GM18870 (cell line): ENCODE measurements around the gene PI4KA.

Experiments
- ATAC-seq: cut with Tn5 transposase; IDR thresholded peaks from one replicate; pipeline ENCODE4 v1.9.1; 2021; ENCODE audit warnings: moderate library complexity; ENCODE audit not compliant: unreplicated experiment

Gene PI4KA

DNA sequence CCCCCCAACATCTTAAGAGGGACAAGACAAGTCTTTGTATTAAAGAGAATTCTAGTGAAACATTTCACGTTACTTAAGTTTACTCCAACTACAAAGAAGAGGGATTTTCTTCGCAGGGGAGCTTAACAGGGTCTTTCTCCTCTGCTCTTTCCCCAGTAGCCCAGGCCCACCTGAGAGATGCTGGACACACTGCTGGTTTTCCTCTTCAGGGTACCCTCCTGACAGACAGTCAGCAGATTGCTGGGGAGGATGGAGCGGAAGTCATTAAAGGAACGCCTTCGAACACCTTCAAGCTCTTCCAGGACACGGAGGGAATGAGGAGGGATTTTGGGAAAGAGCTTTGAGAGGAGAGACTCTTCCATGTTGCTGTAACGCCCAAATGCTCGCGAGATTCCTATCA is 39.1 kb downstream of the PI4KA start:
- no peak for ATAC-seq

DNA sequence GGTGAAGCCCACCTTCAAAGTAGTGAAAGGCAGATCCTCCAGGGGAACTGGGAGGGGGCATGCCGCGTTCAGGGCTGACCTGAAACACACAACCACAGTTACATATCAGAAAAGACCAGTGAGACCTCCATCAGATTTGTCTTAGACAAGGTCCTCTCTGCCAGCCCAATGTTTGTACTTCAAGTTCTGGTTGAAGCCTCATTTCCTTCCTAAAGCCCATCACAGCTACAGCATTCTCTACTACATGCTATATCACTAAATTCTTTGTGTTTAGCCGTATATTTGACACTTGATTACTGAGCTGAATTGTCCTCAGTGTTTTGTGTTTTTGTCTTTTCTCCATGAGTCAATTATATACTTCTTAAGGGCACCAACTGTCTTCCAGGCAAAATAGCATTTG is 40.1 kb downstream of the PI4KA start:
- ATAC-seq = no peak

DNA sequence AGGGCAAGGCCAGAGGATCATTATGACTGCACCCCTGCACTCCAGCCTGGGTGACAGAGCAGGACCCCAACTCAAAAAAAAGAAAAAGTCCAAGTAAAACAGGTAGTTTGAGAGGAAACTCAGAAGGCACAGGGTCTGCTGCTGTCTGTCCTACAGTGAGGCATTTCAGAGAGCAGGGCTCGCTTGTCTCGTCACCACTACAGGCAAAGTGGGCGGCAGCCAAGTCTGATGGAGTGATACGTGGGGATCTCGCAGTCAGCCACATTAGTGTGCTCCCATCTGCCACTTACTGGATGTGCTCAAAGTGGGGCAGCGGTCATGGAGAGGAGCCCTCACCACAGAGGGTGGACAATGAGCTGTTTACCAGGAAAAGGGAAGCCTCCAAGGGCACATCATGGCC is 42.1 kb downstream of the PI4KA start:
- no peak for ATAC-seq

DNA sequence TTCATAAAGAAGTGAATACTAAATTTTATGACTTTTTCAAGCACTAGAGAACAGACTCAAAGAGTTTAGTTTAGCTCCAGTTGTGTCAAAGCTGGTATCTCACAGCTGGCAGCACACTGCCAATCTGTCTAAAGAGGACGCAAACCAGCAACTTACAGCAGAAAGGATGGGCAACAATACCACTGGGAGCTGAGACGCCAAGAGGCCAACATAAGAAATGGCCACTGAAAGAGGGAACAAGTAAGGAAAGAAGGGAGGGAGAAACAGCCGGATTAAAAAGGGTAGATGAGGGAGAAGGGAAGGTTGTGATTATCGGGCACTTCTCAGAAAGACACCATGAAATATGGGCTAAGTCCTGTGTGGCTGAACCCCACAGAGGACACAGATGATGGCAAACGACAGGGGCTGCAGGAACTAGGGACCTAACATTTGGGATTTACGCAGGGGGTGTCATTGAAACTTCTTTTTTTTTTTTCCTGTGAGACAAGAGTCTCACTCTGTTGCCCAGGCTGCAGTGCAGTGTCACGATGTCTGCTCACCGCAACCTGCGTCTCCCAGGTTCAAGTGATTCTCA is 43.0 kb downstream of the PI4KA start:
- ATAC-seq = no peak

DNA sequence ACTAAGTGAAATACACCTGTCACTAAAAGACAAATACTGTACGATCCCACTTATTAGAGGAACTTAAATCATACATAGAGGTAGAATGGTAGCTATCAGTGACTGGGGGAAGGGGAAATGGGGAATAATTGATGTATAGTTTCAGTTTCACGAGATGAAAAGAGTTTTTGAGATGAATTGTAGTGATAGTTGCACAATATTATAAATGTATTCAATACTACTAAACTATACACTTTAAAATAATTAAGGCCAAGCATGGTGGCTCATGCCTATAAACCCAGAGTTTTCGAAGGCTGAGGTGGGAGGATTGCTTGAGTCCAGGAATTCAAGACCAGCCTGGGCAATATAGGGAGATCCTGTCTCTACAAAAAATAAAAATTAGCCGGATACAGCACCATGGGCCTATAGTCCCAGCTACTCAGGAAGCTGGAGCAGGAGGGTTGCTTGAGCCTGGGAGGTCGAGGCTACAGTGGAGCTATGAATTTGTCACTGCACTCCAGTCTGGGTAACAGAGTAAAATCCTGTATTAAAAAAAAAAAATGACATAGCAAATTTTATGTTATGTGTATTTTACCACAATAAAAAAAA is 44.3 kb downstream of the PI4KA start:
- ATAC-seq = no peak

DNA sequence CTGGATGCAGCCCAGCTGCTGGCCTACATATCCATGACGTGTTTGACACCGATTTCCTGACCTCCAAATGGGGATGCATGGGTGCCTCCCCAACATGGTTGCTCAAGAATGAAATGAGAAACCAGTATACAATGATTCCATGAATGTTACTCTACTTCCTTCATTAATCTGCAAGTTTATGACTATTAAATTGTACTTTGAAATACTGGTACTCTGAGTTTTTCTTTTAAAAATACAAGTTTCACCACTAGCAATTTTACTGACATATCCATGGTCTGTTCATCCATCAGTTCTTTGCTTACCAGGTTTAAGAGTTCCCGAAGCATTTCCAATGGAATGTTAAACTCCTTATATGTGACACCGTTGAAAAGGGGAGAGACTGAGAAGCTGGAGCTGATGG is 45.6 kb downstream of the PI4KA start:
- ATAC-seq = no peak

DNA sequence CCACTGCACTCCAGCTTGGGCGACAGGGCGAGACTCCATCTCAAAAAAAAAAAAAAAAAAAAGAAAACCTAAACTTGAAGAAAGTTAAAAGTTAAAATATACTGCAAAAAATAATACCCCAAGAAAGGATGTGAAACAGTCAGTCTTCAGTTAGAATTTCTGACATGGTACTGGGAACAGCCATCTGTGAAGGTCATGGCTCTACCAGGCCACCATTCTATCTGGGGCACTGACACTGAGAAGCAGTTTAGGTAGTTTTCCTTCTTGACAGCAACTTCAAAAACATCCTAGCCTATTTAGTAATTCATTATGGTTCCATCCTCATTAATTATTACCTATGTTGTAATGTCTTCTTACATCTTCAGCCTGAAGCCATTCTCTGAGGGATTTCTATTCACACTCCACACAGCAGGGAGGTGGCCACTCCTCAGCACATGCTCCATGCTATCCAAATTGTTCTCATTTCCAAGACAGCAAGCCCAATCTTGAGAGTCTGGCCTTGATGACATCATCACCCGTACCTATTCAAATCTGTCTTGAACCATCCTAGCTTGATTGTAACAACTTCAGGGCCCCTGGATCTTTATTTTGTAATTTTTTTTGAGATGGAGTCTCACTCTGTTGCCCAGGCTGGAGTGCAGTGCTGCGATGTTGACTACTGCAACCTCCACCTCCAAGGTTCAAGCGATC is 46.5 kb downstream of the PI4KA start:
- no peak for ATAC-seq

DNA sequence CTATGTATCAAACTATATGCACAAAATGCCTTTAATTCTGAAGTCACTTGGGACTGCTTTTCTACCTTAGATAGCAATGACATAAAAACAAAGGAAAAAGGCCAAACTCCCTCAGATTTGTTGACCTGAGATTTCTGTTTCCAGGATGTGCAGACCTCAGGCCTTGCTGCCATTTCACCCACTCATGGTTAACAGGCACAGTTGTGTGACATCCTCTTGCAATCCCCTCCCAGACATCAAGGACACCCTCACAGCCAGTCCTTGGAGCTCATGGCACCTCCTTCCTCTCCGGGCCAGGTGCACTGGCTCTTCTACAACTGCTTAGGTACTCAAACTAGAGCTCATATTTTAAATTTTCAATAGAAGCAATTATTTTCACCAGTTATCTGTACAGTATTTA is 47.4 kb downstream of the PI4KA start:
- no peak for ATAC-seq

DNA sequence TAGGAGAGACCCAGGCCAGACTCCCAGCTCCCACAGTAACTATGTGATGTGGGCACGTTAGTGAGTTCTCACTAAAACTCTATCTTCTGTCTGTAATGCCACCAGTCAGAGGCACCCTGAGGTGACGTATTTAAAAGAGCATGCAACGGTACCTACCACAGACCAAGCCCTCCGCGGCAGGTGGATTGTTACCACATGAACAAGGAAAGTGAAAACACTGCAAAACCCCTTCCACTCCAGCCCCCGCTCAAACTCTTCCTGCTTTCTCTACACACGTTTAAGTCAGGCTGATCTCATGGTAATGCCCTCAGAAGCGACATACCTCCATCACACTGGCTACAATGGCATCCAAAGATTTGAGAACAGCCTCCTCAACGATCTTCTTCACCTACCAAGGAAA is 48.0 kb downstream of the PI4KA start:
- no peak for ATAC-seq

DNA sequence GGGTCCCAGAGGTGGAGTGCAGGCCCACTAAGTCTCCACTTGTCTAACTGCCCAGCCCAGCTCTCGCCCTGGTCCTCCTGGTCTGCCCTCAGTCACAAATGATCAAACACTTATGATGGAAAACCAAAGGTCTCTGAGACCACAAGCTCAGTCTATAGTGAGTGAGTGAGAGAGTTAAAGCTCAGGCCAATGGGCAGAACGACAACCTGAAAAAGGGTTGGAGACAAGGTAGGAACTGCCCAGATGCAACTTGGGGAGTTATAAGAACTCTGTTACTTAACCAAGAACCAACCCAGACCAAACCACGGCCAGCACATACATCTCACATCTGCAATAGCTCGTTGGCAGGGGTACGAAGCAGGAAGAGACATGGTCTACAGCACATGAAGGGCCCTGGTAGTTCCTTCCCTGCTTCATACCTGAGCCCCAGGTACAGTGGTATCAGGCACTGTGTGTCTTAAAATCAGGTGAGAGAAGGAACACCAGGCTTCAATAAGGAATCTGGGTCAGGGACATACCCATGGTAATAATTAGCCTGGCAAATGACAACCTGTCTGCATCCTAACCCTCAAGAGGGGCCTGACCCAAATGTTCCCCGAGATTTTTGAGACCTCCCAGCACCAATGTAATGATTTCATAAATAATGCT is 48.9 kb downstream of the PI4KA start:
- no peak for ATAC-seq

DNA sequence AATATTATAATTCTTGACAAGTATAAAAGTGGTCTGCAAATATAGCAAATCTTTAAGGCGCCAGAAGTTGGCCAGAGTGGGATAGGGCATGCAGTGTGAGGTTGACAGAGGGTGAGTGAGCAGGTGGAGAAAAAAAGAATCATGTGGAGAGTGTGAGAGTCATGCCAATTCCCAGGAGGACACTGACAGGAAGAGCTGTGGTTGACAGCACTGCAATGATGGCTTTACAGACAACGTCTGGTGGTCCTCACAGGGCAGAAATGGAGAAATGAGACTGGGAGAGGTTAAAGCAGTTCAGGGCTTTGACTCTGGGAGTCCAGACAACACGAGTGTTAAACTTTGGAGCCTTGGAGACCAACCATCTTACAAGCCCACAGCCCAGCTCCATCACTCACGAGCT is 49.8 kb downstream of the PI4KA start:
- no peak for ATAC-seq

DNA sequence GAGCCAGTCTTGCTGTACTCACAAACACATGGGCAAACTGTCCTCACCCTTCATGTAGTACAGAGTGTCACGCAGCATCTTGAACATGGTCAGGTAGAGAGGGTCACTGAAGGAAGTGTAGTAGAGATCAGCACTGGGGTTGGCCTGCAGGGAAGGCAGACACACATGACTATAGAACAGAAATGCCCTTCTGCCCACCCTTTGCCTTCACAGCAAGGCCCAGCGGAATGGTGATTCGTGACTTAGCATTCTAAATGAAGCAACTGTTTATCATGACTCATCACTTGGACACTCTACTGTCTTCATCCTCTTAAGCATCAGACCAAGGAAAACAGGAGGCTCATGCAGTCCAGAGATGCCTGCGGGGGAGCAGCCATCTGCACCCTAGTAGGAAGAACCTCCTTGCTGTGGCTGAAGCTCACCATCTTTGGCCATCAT is 51.3 kb downstream of the PI4KA start:
- ATAC-seq = no peak

DNA sequence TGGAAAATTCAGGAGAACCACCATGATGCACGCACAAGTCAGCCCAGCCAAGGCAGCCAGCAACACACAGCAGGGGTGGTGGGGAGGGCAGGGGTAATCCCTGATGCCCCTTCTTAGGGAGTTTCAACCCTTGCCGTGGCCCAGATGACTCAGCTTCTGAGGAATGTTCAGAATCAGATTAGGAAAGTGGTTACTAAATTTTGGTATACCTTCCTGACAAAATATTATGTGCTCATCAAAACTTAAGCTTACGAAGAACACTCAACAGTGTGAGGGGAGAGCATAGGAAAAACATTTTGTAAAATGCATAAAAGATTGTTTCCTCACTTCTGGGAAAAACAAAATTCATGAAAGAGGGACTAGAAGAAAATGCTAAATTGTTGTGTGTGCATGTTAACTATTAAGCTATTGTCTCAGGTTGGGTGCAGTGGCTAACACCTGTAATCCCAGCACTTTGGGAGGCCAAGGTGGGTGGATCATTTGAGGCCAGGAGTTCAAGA is 52.6 kb downstream of the PI4KA start:
- ATAC-seq = no peak

DNA sequence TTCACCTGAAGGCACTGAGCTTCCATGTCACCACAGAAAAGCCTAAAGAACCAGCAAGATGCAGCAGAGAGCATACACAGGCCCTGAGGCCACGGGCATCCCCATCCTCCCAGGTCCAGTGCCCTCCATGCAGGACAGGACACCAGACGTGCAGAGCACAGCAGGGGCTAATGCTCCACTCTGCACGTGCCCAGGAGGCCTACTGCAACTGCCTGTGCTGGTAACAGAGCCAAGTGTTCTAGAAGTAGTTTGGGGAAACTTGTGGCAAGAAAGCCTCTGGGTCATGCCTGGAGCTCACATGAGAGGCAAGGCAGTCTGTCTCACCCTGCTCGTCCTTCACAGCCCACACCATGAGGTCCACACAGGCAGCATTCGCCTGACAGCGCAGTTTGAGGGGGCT is 54.0 kb downstream of the PI4KA start:
- ATAC-seq = no peak

DNA sequence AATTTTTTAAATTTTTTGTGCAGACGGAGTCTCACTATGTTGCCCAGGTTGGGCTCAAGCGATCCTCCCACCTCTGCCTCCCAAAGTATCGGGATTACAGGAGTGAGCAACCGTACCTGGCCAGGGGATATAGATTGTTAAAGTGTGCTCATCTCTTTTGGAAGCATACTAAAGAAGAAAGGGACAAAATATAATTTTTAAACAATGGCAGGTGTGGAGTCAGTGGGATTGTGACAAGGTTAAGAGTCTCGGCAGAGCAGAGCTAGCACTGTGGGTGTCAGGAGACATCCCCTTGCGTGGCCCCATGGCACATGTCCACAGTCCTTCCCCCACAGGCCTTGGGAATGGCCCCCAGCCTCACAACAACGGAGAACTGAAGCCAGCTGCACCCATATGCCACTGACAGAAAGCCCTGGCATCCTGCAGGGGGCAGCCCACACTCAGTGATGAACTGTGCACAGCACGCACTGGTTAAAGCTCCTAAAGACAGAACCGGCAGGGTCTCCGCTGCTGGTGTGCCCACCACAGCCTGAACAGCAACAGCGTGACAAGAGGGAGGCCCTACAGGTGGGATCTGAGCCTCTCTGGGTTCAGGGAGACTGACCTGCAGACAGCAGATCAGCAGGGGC is 54.8 kb downstream of the PI4KA start:
- no peak for ATAC-seq

DNA sequence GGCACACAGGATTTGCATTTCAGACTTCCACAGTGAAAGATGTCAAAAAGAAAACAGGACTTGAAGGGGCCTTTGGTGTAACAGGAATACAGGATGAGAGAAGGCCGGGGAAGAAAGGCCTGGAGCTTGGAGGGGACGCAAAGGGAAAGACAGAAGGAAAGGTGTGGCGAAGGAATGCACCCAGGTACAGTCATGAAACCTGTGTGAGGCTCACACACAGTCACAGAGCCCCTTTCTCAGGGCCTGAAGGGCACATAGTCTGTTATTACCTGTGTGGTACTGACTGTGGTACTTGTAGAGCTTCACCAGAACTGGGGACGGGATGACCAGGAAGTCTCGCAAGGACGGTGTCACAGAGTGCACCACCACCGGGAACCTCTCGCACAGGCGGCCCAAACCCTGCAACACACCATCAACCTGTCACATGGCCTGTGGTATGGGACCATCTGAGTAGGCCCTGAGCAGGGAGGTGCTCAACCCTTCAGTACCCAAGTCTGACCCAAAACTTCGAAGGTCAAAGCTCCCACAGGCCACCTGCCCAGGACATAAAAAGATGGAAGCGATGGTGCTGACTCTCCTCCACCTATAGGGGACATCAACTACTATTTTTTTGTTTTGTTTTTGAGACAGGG is 55.6 kb downstream of the PI4KA start:
- ATAC-seq = no peak

DNA sequence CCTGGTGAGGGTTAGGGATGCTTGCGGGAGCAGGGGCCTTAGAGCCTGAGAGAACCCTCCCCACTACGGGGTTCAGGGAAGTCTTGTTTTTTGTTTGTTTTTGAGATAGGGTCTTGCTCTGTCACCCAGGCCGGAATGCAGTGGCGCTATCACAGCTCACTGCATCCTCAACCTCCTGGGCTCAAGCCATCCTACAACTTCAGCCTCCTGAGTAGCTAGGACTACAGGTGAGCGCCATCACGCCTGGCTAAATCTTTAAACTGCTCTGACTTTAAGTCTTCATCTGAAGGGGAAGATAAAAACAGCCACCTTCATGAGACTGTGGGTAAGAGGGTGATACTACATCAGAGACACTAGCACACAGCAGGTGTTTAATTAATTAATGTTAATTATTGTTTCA is 56.2 kb downstream of the PI4KA start:
- ATAC-seq = no peak

DNA sequence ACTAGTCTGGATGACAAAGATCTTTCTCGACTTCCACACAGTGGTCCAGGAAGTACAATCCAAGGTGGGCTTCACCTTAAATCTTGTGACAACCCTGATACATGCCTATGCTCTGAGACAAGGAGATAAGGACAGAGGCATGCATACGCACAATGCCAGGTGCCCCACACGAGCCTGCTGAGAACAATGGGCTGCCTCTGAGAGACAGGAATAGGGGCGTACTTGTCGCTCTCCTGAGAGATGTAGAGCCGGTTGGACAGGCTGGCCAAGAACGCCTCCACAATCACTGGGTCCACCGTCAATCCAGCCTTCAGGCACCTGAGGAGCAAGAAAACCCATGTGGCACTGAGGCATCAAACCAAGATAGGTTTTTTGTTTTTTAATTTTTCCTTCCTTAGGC is 59.2 kb downstream of the PI4KA start:
- ATAC-seq = no peak

DNA sequence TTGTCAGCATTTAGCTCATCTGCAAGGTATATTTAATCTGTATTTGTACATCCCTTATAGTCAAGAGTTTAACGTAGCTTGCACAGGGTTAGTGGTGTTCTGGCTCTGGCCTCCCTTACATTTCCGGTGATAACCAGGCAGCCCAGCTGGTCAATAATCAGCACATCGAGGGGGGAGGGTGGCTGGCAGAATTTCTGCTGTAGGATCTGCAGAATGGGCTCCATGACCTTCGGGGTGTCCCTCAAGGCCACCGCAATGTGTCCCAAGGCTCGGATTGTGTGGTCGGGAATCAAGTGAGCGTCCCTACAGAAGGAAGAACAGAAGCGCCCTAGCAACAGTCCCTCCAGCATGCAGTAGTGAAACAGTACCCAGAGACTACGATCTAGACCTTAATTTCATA is 59.6 kb downstream of the PI4KA start:
- no peak for ATAC-seq

DNA sequence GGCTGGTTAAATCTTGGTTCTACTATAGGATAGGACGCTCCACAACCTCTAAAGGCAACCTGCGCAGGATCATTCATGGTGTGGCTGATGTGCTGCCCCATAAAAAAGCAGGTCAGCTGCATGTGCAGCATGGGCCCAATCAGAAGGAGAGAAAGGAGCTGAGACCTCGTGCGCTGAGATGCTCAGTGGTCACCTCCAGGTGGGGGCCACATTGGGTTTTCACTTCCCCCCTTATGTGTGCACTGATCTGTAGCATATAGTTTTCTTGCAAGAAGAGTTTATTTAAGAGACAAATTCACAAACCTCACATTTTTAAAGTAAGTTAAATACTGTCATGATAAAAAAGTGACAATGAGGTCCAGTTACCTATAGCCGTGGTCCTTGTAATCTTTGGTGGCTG is 60.4 kb downstream of the PI4KA start:
- ATAC-seq = no peak

DNA sequence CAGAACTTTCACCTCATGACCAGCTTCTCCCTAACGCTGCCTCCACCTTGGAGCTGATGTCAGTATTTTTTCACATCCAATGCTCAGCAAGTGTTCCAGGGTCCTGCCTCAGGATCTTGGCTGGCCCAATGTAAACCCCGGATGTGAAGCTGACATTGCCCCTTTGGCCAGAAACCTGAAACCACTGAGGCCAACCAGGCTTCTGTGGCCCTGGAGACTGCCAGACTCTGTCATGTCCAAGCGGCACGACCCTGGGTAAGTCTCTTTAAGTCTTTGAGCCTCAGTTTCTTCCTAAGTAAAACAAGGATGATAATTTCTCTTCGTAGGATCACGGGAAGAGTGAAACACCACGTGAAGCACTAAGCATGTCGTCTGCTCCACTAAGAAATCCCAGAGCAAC is 61.9 kb downstream of the PI4KA start:
- ATAC-seq = no peak
